Adrenal gland (tissue), 12 donors: ENCODE measurements around the gene LAG3. TPM values are rescaled to one million over a fixed set of nuclear protein-coding genes. Genes with fewer than 3 reads are reported as not detected.
"Not testable (repeated sequence)": the region's sequence is repeated elsewhere in the genome, so short reads cannot be mapped to it uniquely, and the experiment has no call there.

Experiments used
- DNase-seq, 7 donors: peaks; one replicate each; pipeline ENCODE4 v3.0.0-alpha.2; 2019 to 2020
- H3K27ac ChIP-seq, 5 donors: fragments of 200-600 bp; sonication (generic) in 4 of 5; 1 replicate in 3 of 5; 2 replicates in 2 of 5; pipeline versions ENCODE4 v1.5.1 to v1.8.0; 2016 to 2020; ENCODE audit warnings: mild to moderate bottlenecking in 1 of 5
- H3K27me3 ChIP-seq: fragments of 200-600 bp; 2 replicates; pipeline ENCODE4 v1.8.0; 2021
- H3K36me3 ChIP-seq, 2 donors: fragments of 200-600 bp; replicated peaks in 1 of 2; 1 replicate in 1 of 2; 2 replicates in 1 of 2; pipeline versions ENCODE4 v1.5.1 to v1.8.0; 2018 to 2022
- H3K4me1 ChIP-seq, 2 donors: fragments of 200-600 bp; replicated peaks in 1 of 2; 1 replicate in 1 of 2; 2 replicates in 1 of 2; pipeline versions ENCODE4 v1.5.1 to v1.8.0; 2018 to 2021
- H3K4me3 ChIP-seq, 4 donors: fragments of 200-600 bp; sonication (generic) in 3 of 4; one replicate each; pipeline ENCODE4 v1.5.1; 2016 to 2018
- H3K9me3 ChIP-seq, 3 donors: fragments of 200-600 bp; sonication (generic) in 1 of 3; replicated peaks in 1 of 3; 1 replicate in 2 of 3; 2 replicates in 1 of 3; pipeline versions ENCODE4 v1.5.1 to v1.8.0; 2016 to 2021
- CTCF ChIP-seq, 6 experiments: fragments of 450-650 bp in 4 of 6; fragments of 200-600 bp in 2 of 6; sonication (generic) in 1 of 6; IDR thresholded peaks; 1 replicate in 5 of 6; 2 replicates in 1 of 6; pipeline versions ENCODE4 v1.5.1 to v1.8.0; 2016 to 2021; ENCODE audit warnings: antibody characterized with exemption in 6 of 6, mild to moderate bottlenecking in 2 of 6, moderate library complexity in 1 of 6
- POLR2A ChIP-seq, 2 donors: fragments of 450-650 bp; IDR thresholded peaks; one replicate each; pipeline ENCODE4 v1.6.1; 2017; ENCODE audit warnings: antibody characterized with exemption in 2 of 2, mild to moderate bottlenecking in 2 of 2, moderate library complexity in 1 of 2
- WGBS, 4 donors: extraction: QIAGEN DNeasy Blood & Tissue Kit in 2 of 4; methylation state at CpG; one replicate each; pipeline versions ENCODE4 v1.1.5 to v1.1.7; 2013 to 2017; 5-methylcytosine and 5-hydroxymethylcytosine counted together
- intact Hi-C, 2 donors: fragments of 100-400 bp; cut with DNase I; formaldehyde crosslinking; loops; one replicate each; pipeline versions ENCODE4 v1.14.1 to v1.15.0; 2022 to 2023
- polyA plus RNA-seq, 3 donors: library from polyadenylated mRNA; stranded (reverse); fragments of 200-250 nt in 2 of 3; fragments of 350-450 nt in 1 of 3; fragmentation: Illumina TruSeq in 1 of 3; extraction: RNeasy Lipid Tissue Mini Kit (QIAGEN cat#74804) in 1 of 3; gene quantifications; one replicate each; pipeline ENCODE4 v1.2.3, GENCODE V29; 2013 to 2014
- total RNA-seq, 9 donors: library from RNA; depleted of rRNA in 4 of 9; stranded (reverse); fragments of >200 nt in 4 of 9; fragments of 120-200 nt in 1 of 9; fragmentation: NEBNext Ultra II Directional in 1 of 9; extraction: Animal tissue kit (Norgen Biotek cat#: 25700) in 1 of 9; gene quantifications; one replicate each; pipeline versions ENCODE4 v1.1.0 to v1.2.4, GENCODE V29; 2013 to 2023
- donor health status: healthy with polysubstance abuse.
- donor health status: Bipolar disorder and iron deficiency.
- donor health status: DM: yes; HTN: yes; CAD: no.
- donor health status: DM: no; HTN: no; CAD: no.
- donor health status: DM: no; HTN: no; CAD: no.
- donor health status: DM: yes; HTN: yes; CAD: no.

LAG3 gene
- total and polyA plus RNA-seq, 12 donors, result 0.11 to 4.3 (median 0.71) TPM; not detected in 2

GRCh38 chr12:6735448-6736191 lies 36.7 kb upstream of the LAG3 start:
- H3K27me3 ChIP-seq, result no peaks in the 10 kb centered on the region
- intact Hi-C loops, result loop anchor here in 1 of 2 donors (5.0 kb wide), 1 partner anchor 42 kb away; no protein-coding TSS in a partner anchor
- 26 to 39% (median 31%) methylated on average over 8 of the region's 8 CpGs for WGBS, 4 donors
- H3K4me1 ChIP-seq, result peaks cover 14 to 17% of the 10 kb centered on the region in 2 donors
- H3K36me3 ChIP-seq, result peaks cover 0 to 14% of the 10 kb centered on the region in 2 donors
- H3K9me3 ChIP-seq, result no peaks in the 10 kb centered on the region
- peak; percentile 66 to 89 (median 79) for DNase-seq
- TF ChIP-seq CTCF (IDR thresholded peaks at IDR 0.05) (peak; percentile 51 to 77 (median 74)), POLR2A (IDR thresholded peaks at IDR 0.05) (no peak)
- no peak overlapping the region for H3K4me3 ChIP-seq
- peak overlapping the region in 1 of 5 donors; percentile 54 for H3K27ac ChIP-seq

GRCh38 chr12:6736754-6737153 lies 35.6 kb upstream of the LAG3 start:
- H3K27me3 ChIP-seq, result no peaks in the 10 kb centered on the region
- peaks cover 0 to 3% of the 10 kb centered on the region in 2 donors for H3K36me3 ChIP-seq
- TF ChIP-seq POLR2A (IDR thresholded peaks at IDR 0.05), result no peak
- no peak for TF ChIP-seq CTCF (IDR thresholded peaks at IDR 0.05)
- H3K9me3 ChIP-seq, result no peaks in the 10 kb centered on the region
- H3K27ac ChIP-seq, result no peak overlapping the region
- intact Hi-C loops, result loop anchor here in 1 of 2 donors (5.0 kb wide), 1 partner anchor 41 kb away; no protein-coding TSS in a partner anchor
- peaks cover 14 to 17% of the 10 kb centered on the region in 2 donors for H3K4me1 ChIP-seq
- DNase-seq, result no peak
- 94 to 97% (median 94%) methylated on average over 5 of the region's 5 CpGs for WGBS, 4 donors
- no peak overlapping the region for H3K4me3 ChIP-seq

GRCh38 chr12:6742080-6742479 lies 30.2 kb upstream of the LAG3 start:
- DNase-seq, H3K4me1 ChIP-seq, H3K27ac ChIP-seq, H3K9me3 ChIP-seq, H3K4me3 ChIP-seq, H3K27me3 ChIP-seq: not testable (repeated sequence)
- peaks cover 0 to 10% of the 10 kb centered on the region in 2 donors for H3K36me3 ChIP-seq
- intact Hi-C loops, result loop anchor here in 1 of 2 donors (10.0 kb wide), 1 partner anchor 83 kb away; the partner anchor contains the start of genes GPR162 and P3H3
- 41 to 55% (median 49%) methylated on average over 8 to 12 of the region's 12 CpGs for WGBS, 4 donors

GRCh38 chr12:6742834-6743233 lies 29.5 kb upstream of the LAG3 start:
- no peak for DNase-seq
- H3K9me3 ChIP-seq, result no peaks in the 10 kb centered on the region
- 43 to 49% (median 45%) methylated on average over 3 of the region's 3 CpGs for WGBS, 4 donors
- H3K36me3 ChIP-seq, result peaks cover 0 to 18% of the 10 kb centered on the region in 2 donors
- no peak for TF ChIP-seq CTCF (IDR thresholded peaks at IDR 0.05)
- TF ChIP-seq POLR2A (IDR thresholded peaks at IDR 0.05), result no peak
- intact Hi-C loops, result loop anchor here in 1 of 2 donors (10.0 kb wide), 1 partner anchor 82 kb away; the partner anchor contains the start of genes GPR162 and P3H3
- H3K4me3 ChIP-seq, result no peak overlapping the region
- peak overlapping the region in 1 of 5 donors; percentile 10 for H3K27ac ChIP-seq
- H3K4me1 ChIP-seq, result no peaks in the 10 kb centered on the region
- no peaks in the 10 kb centered on the region for H3K27me3 ChIP-seq

GRCh38 chr12:6743300-6743699 lies 29.0 kb upstream of the LAG3 start:
- DNase-seq, H3K27me3 ChIP-seq, H3K9me3 ChIP-seq, H3K4me1 ChIP-seq, H3K27ac ChIP-seq, H3K4me3 ChIP-seq: not testable (repeated sequence)
- 43 to 61% (median 51%) methylated on average over 7 of the region's 7 CpGs for WGBS, 4 donors
- intact Hi-C loops, result loop anchor here in 1 of 2 donors (10.0 kb wide), 1 partner anchor 82 kb away; the partner anchor contains the start of genes GPR162 and P3H3
- H3K36me3 ChIP-seq, result peaks cover 0 to 23% of the 10 kb centered on the region in 2 donors
